Keratinocyte (primary cell): ENCODE data around the gene FTO. TPM values are rescaled to one million over a fixed set of nuclear protein-coding genes. Genes with fewer than 3 reads are reported as not detected.

ENCODE experiments used
- DNase-seq: peaks from one replicate; pipeline ENCODE4 v3.0.0-alpha.2; 2011; ENCODE audit warnings: low read depth, missing footprints, low spot score
- FAIRE-seq: peaks from 2 replicates; lab custom pipeline; 2011; peaks lifted over from hg19 to GRCh38; lab: Jason Lieb, UNC
- H2AFZ ChIP-seq: 2 replicates; pipeline ENCODE4 v1.6.0; 2012; ENCODE audit warnings: low read length, control low read depth, inconsistent platforms; ENCODE audit not compliant: control insufficient read depth
- H3K27ac ChIP-seq: 2 replicates; pipeline ENCODE4 v1.5.1; 2011; ENCODE audit warnings: low read length; ENCODE audit not compliant: control insufficient read depth, insufficient read depth
- H3K27me3 ChIP-seq: 3 replicates; pipeline ENCODE4 v1.6.0; 2011; ENCODE audit warnings: low read length; ENCODE audit not compliant: control insufficient read depth, insufficient read depth; ENCODE audit errors: extremely low read depth
- H3K36me3 ChIP-seq, 2 experiments: 2 replicates in 1 of 2; 3 replicates in 1 of 2; pipeline ENCODE4 v1.5.1; 2011; ENCODE audit warnings: low read length in 2 of 2, mild to moderate bottlenecking in 1 of 2; ENCODE audit not compliant: control insufficient read depth in 2 of 2, insufficient read depth in 2 of 2; ENCODE audit errors: extremely low read depth in 1 of 2
- H3K4me1 ChIP-seq: 3 replicates; pipeline ENCODE4 v1.5.1; 2011; ENCODE audit warnings: low read length; ENCODE audit not compliant: control insufficient read depth, insufficient read depth; ENCODE audit errors: extremely low read depth
- H3K4me2 ChIP-seq: 3 replicates; pipeline ENCODE4 v1.6.0; 2011; ENCODE audit warnings: low read depth, low read length; ENCODE audit not compliant: control insufficient read depth, insufficient read depth; ENCODE audit errors: extremely low read depth
- H3K4me3 ChIP-seq, 3 experiments: fragments of 200-600 bp in 1 of 3; sonication (generic) in 1 of 3; 2 replicates in 2 of 3; 3 replicates in 1 of 3; pipeline ENCODE4 v1.5.1; 2011 to 2016; ENCODE audit warnings: low read length in 3 of 3, mild to moderate bottlenecking in 3 of 3, control low read depth in 2 of 3, inconsistent platforms in 1 of 3, low read depth in 1 of 3, mixed read lengths in 1 of 3, mixed run types in 1 of 3, moderate library complexity in 1 of 3; ENCODE audit not compliant: control insufficient read depth in 2 of 3, insufficient read depth in 2 of 3; ENCODE audit errors: extremely low read depth in 1 of 3
- H3K79me2 ChIP-seq: 2 replicates; pipeline ENCODE4 v1.6.0; 2012; ENCODE audit warnings: low read length; ENCODE audit not compliant: control insufficient read depth, insufficient read depth
- H3K9ac ChIP-seq: 3 replicates; pipeline ENCODE4 v1.6.0; 2011; ENCODE audit warnings: low read length; ENCODE audit not compliant: control insufficient read depth, insufficient read depth; ENCODE audit errors: extremely low read depth
- H3K9me1 ChIP-seq: 3 replicates; pipeline ENCODE4 v1.6.0; 2011; ENCODE audit warnings: low read length; ENCODE audit not compliant: control insufficient read depth, insufficient read depth; ENCODE audit errors: extremely low read depth
- H3K9me3 ChIP-seq: 2 replicates; pipeline ENCODE4 v1.5.1; 2012; ENCODE audit warnings: low read depth, low read length; ENCODE audit not compliant: control insufficient read depth
- H4K20me1 ChIP-seq: 3 replicates; pipeline ENCODE4 v1.6.0; 2011; ENCODE audit warnings: low read length; ENCODE audit not compliant: control insufficient read depth, insufficient read depth; ENCODE audit errors: extremely low read depth
- CTCF ChIP-seq, 3 experiments: IDR thresholded peaks in 1 of 3; conservative IDR thresholded peaks in 1 of 3; optimal IDR thresholded peaks in 1 of 3; 2 replicates in 2 of 3; 3 replicates in 1 of 3; pipeline versions ENCODE3 to v1.5.1; 2011; ENCODE audit warnings: low read length in 3 of 3, mild to moderate bottlenecking in 3 of 3, moderate library complexity in 2 of 3, control low read depth in 1 of 3, inconsistent platforms in 1 of 3; ENCODE audit not compliant: insufficient read depth in 2 of 3; ENCODE audit errors: extremely low read depth in 1 of 3
- EZH2 ChIP-seq: IDR thresholded peaks from one replicate; pipeline ENCODE4 v1.6.1; 2012; ENCODE audit warnings: inconsistent platforms, mild to moderate bottlenecking, low read length, moderate library complexity
- dilution Hi-C: fragments of 300-500 bp; cut with MboI; formaldehyde crosslinking; loops from one replicate; pipeline ENCODE4 v1.7.0; 2020; ENCODE audit warnings: low sequenced_read_pairs; ENCODE audit not compliant: extremely low pct_ligation_motif_present
- polyA plus RNA-seq, 5 experiments: library from polyadenylated mRNA; depleted of rRNA in 3 of 5; stranded (reverse) in 3 of 5; stranded (forward) in 1 of 5; unstranded in 1 of 5; fragments of >200 nt; gene quantifications; 1 replicate in 1 of 5; 2 replicates in 3 of 5; 3 replicates in 1 of 5; pipeline versions ENCODE4 v1.2.1 to v1.2.3, GENCODE V29; 2011 to 2012; ENCODE audit warnings: missing spikeins in 2 of 5, low read depth in 1 of 5, low replicate concordance in 1 of 5

Gene FTO
- polyA plus RNA-seq, 1 donor (not counting 4 experiments of a cell fraction or from before 2014, with no cell fraction given) = 56.4 TPM

DNA sequence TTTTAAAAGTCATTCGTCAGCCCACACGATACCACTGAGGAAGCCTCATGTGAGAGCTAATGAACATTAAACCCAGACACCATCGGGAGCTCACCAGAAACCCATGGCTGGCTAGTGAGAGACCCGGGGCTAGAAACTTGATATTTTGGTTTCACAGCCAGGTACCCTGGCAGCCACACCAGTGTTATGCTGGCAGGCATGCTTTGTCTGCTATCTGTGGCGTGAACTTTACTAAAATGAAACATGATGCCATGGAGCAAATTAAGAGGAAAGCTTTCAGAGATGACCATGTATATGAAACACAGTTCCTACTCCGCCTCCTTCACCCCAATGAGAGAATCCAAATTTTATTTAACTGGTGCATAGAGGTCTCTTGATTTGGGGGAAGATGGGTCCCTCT lies 291.4 kb downstream of the FTO start:
- no peaks in the 10 kb centered on the region for H3K27me3 ChIP-seq
- TF ChIP-seq EZH2 (no peak), CTCF (optimal IDR thresholded peaks at IDR 0.05 in 1 of 3, IDR thresholded peaks at IDR 0.05 in 1 of 3, conservative IDR thresholded peaks at IDR 0.05 in 1 of 3; ENCODE audit: extremely low read depth in 1 of 3, insufficient read depth in 2 of 3, low read length in 3 of 3) (no peak)
- no peaks in the 10 kb centered on the region for H4K20me1 ChIP-seq
- H3K27ac ChIP-seq = no peak overlapping the region
- H3K4me3 ChIP-seq = no peak overlapping the region
- no peaks in the 10 kb centered on the region for H3K9me3 ChIP-seq
- no peak for DNase-seq
- H2AFZ ChIP-seq = no peak overlapping the region
- H3K36me3 ChIP-seq = no peaks in the 10 kb centered on the region
- no peaks in the 10 kb centered on the region for H3K4me1 ChIP-seq
- H3K9ac ChIP-seq = no peak overlapping the region
- no peak for FAIRE-seq
- H3K79me2 ChIP-seq = no peaks in the 10 kb centered on the region
- dilution Hi-C loops = no loop called here
- H3K9me1 ChIP-seq = no peaks in the 10 kb centered on the region
- no peak overlapping the region for H3K4me2 ChIP-seq

DNA sequence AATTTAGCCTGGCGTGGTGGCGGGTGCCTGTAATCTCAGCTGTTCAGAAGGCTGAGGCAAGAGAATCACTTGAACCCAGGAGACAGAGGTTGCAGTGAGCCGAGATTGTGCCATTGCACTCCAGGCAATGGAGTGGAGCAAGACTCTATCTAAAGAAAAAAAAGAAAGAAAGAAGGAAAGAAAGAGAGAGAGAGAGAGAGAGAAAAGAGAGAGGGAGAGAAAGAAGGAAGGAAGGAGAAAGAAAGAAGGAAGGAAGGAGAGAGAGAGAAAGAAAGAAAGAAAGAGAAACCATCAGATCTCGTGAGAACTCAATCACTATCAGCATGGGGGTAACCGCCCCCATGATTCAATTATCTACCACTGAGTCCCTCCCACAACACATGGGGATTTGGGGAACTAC lies 293.0 kb downstream of the FTO start:
- no peak for DNase-seq
- FAIRE-seq = no peak

More for the DNA sequence above, 293.0 kb downstream of the FTO start:
- Histone ChIP-seq H3K9me3 (no peaks in the 10 kb centered on the region), H3K27me3 (no peaks in the 10 kb centered on the region), H3K4me1 (no peaks in the 10 kb centered on the region), H2AFZ (no peak overlapping the region), H3K36me3 (no peaks in the 10 kb centered on the region), H3K4me2 (no peak overlapping the region), H4K20me1 (no peaks in the 10 kb centered on the region), H3K79me2 (no peaks in the 10 kb centered on the region), H3K4me3 (no peak overlapping the region), H3K27ac (no peak overlapping the region), H3K9me1 (no peaks in the 10 kb centered on the region), H3K9ac (no peak overlapping the region)
- TF ChIP-seq EZH2 = no peak
- TF ChIP-seq CTCF (optimal IDR thresholded peaks at IDR 0.05 in 1 of 3, IDR thresholded peaks at IDR 0.05 in 1 of 3, conservative IDR thresholded peaks at IDR 0.05 in 1 of 3; ENCODE audit: extremely low read depth in 1 of 3, insufficient read depth in 2 of 3, low read length in 3 of 3) = no peak
- dilution Hi-C loops = no loop called here
